GM12892 (cell line): ENCODE measurements around the gene ENPP5.

Source experiments
- POLR2A ChIP-seq: IDR thresholded peaks from 2 replicates; pipeline ENCODE4 v1.6.1; 2011; ENCODE audit warnings: low read depth, low read length, control low read depth
- TAF1 ChIP-seq: IDR thresholded peaks from 2 replicates; pipeline ENCODE4 v1.6.1; 2011; ENCODE audit warnings: low read depth, mild to moderate bottlenecking, control low read depth, low read length, borderline replicate concordance

GRCh38 chr6:46210294-46210693, 39.5 kb upstream of the ENPP5 start:
- TF ChIP-seq POLR2A (no peak), TAF1 (no peak)
